ENCODE results near the gene EYS.

DNA sequence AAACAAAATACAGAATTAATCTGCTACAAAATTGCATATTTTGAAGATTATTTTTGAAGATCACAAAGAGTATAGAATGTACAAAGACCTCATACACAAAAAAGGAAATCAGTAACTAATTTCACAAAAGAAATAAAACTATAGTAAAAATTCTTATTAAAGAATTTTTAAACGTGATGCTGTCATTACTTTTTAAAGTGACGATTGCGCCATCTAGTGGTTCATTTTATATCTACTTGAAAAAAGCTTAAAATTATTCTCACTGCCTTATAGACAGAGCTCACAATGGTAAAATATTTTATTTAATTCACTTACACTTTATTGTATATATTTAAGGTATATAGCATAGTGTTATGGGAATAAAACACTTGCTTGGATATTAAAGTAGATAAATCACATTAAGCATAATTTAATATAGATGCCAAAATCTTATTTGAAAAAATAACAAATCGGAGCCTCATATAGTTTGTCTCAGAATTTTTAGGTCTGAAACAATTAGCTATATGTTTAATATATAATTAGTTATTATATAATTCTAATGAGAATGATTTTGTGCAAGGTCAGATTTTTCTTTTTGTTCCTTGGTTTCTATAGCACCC lies 1942.6 kb downstream of the EYS start:
- TF ChIP-seq, protein P1, sequence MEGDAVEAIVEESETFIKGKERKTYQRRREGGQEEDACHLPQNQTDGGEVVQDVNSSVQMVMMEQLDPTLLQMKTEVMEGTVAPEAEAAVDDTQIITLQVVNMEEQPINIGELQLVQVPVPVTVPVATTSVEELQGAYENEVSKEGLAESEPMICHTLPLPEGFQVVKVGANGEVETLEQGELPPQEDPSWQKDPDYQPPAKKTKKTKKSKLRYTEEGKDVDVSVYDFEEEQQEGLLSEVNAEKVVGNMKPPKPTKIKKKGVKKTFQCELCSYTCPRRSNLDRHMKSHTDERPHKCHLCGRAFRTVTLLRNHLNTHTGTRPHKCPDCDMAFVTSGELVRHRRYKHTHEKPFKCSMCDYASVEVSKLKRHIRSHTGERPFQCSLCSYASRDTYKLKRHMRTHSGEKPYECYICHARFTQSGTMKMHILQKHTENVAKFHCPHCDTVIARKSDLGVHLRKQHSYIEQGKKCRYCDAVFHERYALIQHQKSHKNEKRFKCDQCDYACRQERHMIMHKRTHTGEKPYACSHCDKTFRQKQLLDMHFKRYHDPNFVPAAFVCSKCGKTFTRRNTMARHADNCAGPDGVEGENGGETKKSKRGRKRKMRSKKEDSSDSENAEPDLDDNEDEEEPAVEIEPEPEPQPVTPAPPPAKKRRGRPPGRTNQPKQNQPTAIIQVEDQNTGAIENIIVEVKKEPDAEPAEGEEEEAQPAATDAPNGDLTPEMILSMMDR (conservative IDR thresholded peaks at IDR 0.05; ENCODE audit: low read length), result peak; percentile 64
- no peak for TF ChIP-seq EZH2phosphoT487 (IDR thresholded peaks at IDR 0.05; ENCODE audit: borderline replicate concordance)

Measured in Loucy (cell line).